Ascending aorta (tissue), 2 donors: ENCODE results near the gene UBE2E2. TPM values are rescaled to one million over a fixed set of nuclear protein-coding genes. Genes with fewer than 3 reads are reported as not detected.

ENCODE experiments used
- DNase-seq, 2 donors: peaks; one replicate each; pipeline ENCODE4 v3.0.0-alpha.2; 2019; ENCODE audit warnings: low spot score in 2 of 2
- H3K27ac ChIP-seq, 2 donors: fragments of 200-600 bp; sonication (generic); one replicate each; pipeline ENCODE4 v1.5.1; 2016 to 2017; ENCODE audit warnings: mild to moderate bottlenecking in 1 of 2
- H3K27me3 ChIP-seq: fragments of 200-600 bp; sonication (generic); one replicate; pipeline ENCODE4 v1.5.1; 2017
- H3K36me3 ChIP-seq, 2 donors: fragments of 200-600 bp; sonication (generic); one replicate each; pipeline ENCODE4 v1.5.1; 2016
- H3K4me1 ChIP-seq, 2 donors: fragments of 200-600 bp; sonication (generic); one replicate each; pipeline ENCODE4 v1.5.1; 2016 to 2017; ENCODE audit warnings: mild to moderate bottlenecking in 1 of 2
- H3K4me3 ChIP-seq, 2 donors: fragments of 200-600 bp; sonication (generic); one replicate each; pipeline ENCODE4 v1.5.1; 2016 to 2017; ENCODE audit warnings: mild to moderate bottlenecking in 1 of 2
- H3K9me3 ChIP-seq, 2 donors: fragments of 200-600 bp; sonication (generic); one replicate each; pipeline ENCODE4 v1.5.1; 2016
- CTCF ChIP-seq, 3 experiments: fragments of 200-600 bp in 2 of 3; fragments of 450-650 bp in 1 of 3; sonication (generic) in 2 of 3; IDR thresholded peaks; one replicate each; pipeline ENCODE4 v1.5.1; 2016 to 2019; ENCODE audit warnings: antibody characterized with exemption in 3 of 3, mild to moderate bottlenecking in 1 of 3, moderate library complexity in 1 of 3
- intact Hi-C: fragments of 100-400 bp; cut with DNase I; formaldehyde crosslinking; loops from one replicate; pipeline ENCODE4 v1.15.1; 2023
- total RNA-seq: library from RNA; depleted of rRNA; stranded (reverse); fragments of >200 nt; gene quantifications from one replicate; pipeline ENCODE4 v1.1.0, GENCODE V29; 2016

Gene UBE2E2
- total RNA-seq, 1 donor from 2014 or later: 5.3 TPM

GRCh38 chr3:23459889-23460546, 256.9 kb downstream of the UBE2E2 start:
- H3K4me3 ChIP-seq: no peak overlapping the region
- H3K27ac ChIP-seq: no peak overlapping the region
- TF ChIP-seq CTCF (IDR thresholded peaks at IDR 0.05): no peak
- intact Hi-C loops: no loop called here
- no peak for DNase-seq
- H3K9me3 ChIP-seq: no peaks in the 10 kb centered on the region
- no peaks in the 10 kb centered on the region for H3K4me1 ChIP-seq
- H3K36me3 ChIP-seq: no peaks in the 10 kb centered on the region
- H3K27me3 ChIP-seq: no peaks in the 10 kb centered on the region

GRCh38 chr3:23461069-23461468, 257.9 kb downstream of the UBE2E2 start:
- DNase-seq: no peak
- Histone ChIP-seq H3K4me1 (no peaks in the 10 kb centered on the region), H3K4me3 (no peak overlapping the region), H3K36me3 (no peaks in the 10 kb centered on the region), H3K27ac (no peak overlapping the region), H3K9me3 (no peaks in the 10 kb centered on the region), H3K27me3 (no peaks in the 10 kb centered on the region)
- intact Hi-C loops: no loop called here
- no peak for TF ChIP-seq CTCF (IDR thresholded peaks at IDR 0.05)

- H3K27me3 ChIP-seq: no peaks in the 10 kb centered on the region
- no peak for TF ChIP-seq CTCF (IDR thresholded peaks at IDR 0.05)
- H3K9me3 ChIP-seq: no peaks in the 10 kb centered on the region
- H3K36me3 ChIP-seq: no peaks in the 10 kb centered on the region
- no peak overlapping the region for H3K27ac ChIP-seq
- H3K4me3 ChIP-seq: no peak overlapping the region
- H3K4me1 ChIP-seq: no peaks in the 10 kb centered on the region
- intact Hi-C loops: no loop called here
- DNase-seq: no peak
These were observed 260.7 kb downstream of the UBE2E2 start for GRCh38 chr3:23463791-23464190.

- intact Hi-C loops: no loop called here
- H3K9me3 ChIP-seq: no peaks in the 10 kb centered on the region
- no peak for DNase-seq
- no peaks in the 10 kb centered on the region for H3K4me1 ChIP-seq
- no peak overlapping the region for H3K4me3 ChIP-seq
- H3K27me3 ChIP-seq: no peaks in the 10 kb centered on the region
- H3K36me3 ChIP-seq: no peaks in the 10 kb centered on the region
- no peak overlapping the region for H3K27ac ChIP-seq
- no peak for TF ChIP-seq CTCF (IDR thresholded peaks at IDR 0.05)
These were observed 262.4 kb downstream of the UBE2E2 start for GRCh38 chr3:23465569-23465968.

- DNase-seq: no peak
- H3K27ac ChIP-seq: no peak overlapping the region
- H3K4me3 ChIP-seq: no peak overlapping the region
- TF ChIP-seq CTCF (IDR thresholded peaks at IDR 0.05): no peak
- H3K36me3 ChIP-seq: no peaks in the 10 kb centered on the region
- H3K9me3 ChIP-seq: no peaks in the 10 kb centered on the region
- H3K27me3 ChIP-seq: no peaks in the 10 kb centered on the region
- intact Hi-C loops: no loop called here
- H3K4me1 ChIP-seq: no peaks in the 10 kb centered on the region
These were observed 265.1 kb downstream of the UBE2E2 start for GRCh38 chr3:23468203-23468602.
